ENCODE measurements around the gene SLC22A23. TPM values are rescaled to one million over a fixed set of nuclear protein-coding genes. Genes with fewer than 3 reads are reported as not detected.

The SLC22A23 gene
- total RNA-seq, 2 experiments from 2014 or later: not detected

DNA sequence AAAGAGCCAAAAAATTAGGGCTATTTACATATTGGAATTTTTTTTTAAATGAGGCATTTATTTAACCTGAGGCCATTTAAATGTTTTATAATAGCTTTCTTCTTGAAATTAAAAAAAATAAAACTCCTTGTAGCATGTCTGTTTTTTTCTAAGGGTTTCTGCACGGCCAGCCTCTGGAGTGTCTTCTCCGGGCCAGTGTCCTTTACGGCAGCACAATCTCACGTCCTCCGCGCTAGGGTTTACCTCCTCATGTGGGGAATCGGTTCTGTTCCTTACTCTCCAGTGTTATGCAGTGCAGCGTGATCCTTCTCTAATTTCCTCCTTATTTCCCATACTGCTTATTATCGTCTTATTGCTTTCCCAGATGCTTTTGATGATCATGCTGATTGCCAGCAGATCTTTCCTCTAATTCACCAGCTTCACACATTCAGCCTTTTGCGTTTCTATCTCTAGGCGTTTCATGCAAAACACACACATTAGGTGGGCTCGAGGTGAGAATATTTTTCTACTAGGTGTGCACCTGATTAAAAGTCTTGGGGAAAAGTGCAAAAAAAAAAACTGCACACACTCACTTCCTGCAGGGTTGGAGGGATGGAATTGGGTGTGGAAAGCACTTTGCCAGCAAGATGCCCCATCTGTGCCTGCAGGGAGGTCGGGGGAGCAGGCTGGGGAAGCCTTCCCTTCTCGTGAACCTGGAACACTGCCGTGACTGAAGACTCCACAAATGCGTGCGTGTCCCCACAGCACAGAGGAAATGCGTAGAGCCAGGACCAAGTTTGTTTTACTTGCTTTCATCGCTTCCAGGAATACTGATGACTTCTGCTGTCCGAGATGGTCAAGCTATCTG is 142.0 kb downstream of the SLC22A23 start:
- TF ChIP-seq EZH2phosphoT487 (IDR thresholded peaks at IDR 0.05; ENCODE audit: borderline replicate concordance, low read depth, low read length): no peak
- TF ChIP-seq, protein P1, sequence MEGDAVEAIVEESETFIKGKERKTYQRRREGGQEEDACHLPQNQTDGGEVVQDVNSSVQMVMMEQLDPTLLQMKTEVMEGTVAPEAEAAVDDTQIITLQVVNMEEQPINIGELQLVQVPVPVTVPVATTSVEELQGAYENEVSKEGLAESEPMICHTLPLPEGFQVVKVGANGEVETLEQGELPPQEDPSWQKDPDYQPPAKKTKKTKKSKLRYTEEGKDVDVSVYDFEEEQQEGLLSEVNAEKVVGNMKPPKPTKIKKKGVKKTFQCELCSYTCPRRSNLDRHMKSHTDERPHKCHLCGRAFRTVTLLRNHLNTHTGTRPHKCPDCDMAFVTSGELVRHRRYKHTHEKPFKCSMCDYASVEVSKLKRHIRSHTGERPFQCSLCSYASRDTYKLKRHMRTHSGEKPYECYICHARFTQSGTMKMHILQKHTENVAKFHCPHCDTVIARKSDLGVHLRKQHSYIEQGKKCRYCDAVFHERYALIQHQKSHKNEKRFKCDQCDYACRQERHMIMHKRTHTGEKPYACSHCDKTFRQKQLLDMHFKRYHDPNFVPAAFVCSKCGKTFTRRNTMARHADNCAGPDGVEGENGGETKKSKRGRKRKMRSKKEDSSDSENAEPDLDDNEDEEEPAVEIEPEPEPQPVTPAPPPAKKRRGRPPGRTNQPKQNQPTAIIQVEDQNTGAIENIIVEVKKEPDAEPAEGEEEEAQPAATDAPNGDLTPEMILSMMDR (conservative IDR thresholded peaks at IDR 0.05; ENCODE audit: low read length): no peak
- no peaks in the 10 kb centered on the region for H4K20me1 ChIP-seq (ENCODE audit: insufficient read depth, low read length)
- no peak for DNase-seq (ENCODE audit: low spot score)
- H3K4me1 ChIP-seq (ENCODE audit: insufficient read depth, low read length, poor library complexity, severe bottlenecking): no peaks in the 10 kb centered on the region
- no peaks in the 10 kb centered on the region for H3K9me2 ChIP-seq (ENCODE audit: insufficient read depth, low read length)
- no peak overlapping the region for H2AFZ ChIP-seq (ENCODE audit: low read length)
- no peaks in the 10 kb centered on the region for H3K79me2 ChIP-seq (ENCODE audit: insufficient read depth, low read depth, low read length)
- intact Hi-C loops (cut with micrococcal nuclease; ENCODE audit: unreplicated experiment): no loop called here
- H3K4me3 ChIP-seq (ENCODE audit: low read depth, low read length, poor library complexity, severe bottlenecking): no peak overlapping the region
- no TSS peak for BruUV-seq (replicated peaks)
- ChIA-PET POLR2A (no interaction called here), CTCF (ENCODE audit: unreplicated experiment) (no interaction called here)
- H3K9me3 ChIP-seq (ENCODE audit: low read length): no peaks in the 10 kb centered on the region
- no peak overlapping the region for H3K27ac ChIP-seq (ENCODE audit: low read depth, low read length, poor library complexity, severe bottlenecking)
- no peaks in the 10 kb centered on the region for H3K36me3 ChIP-seq (ENCODE audit: insufficient read depth, low read length)
- H3K4me2 ChIP-seq (ENCODE audit: low read length): no peak overlapping the region

DNA sequence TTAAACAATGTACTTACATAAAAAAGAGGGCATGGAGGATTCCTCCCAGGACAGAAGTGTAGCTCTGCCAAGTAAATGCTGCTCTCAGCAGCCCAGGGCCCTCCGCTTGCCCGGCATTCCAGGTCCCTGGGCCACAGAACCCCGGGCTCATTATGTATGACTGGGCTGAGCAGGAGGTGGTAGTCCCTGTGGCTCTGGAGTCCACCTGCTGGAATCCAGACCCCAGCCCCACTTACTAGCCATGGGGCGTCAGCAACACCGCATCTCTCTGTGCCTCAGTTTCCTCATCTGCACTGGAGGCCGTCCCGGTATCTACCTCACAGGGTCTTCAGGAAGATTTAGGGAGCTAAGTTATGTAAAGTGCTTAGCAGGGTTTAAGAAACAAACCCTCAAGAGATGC is 142.7 kb downstream of the SLC22A23 start:
- no peak for DNase-seq (ENCODE audit: low spot score)
- Histone ChIP-seq H3K36me3 (ENCODE audit: insufficient read depth, low read length) (no peaks in the 10 kb centered on the region), H3K9me3 (ENCODE audit: low read length) (no peaks in the 10 kb centered on the region), H3K27ac (ENCODE audit: low read depth, low read length, poor library complexity, severe bottlenecking) (no peak overlapping the region), H2AFZ (ENCODE audit: low read length) (no peak overlapping the region), H3K4me1 (ENCODE audit: insufficient read depth, low read length, poor library complexity, severe bottlenecking) (no peaks in the 10 kb centered on the region), H3K4me2 (ENCODE audit: low read length) (no peak overlapping the region), H3K79me2 (ENCODE audit: insufficient read depth, low read depth, low read length) (no peaks in the 10 kb centered on the region), H3K4me3 (ENCODE audit: low read depth, low read length, poor library complexity, severe bottlenecking) (no peak overlapping the region), H3K9me2 (ENCODE audit: insufficient read depth, low read length) (no peaks in the 10 kb centered on the region), H4K20me1 (ENCODE audit: insufficient read depth, low read length) (no peaks in the 10 kb centered on the region)
- TF ChIP-seq, protein P1 (conservative IDR thresholded peaks at IDR 0.05; ENCODE audit: low read length): no peak
- no peak for TF ChIP-seq EZH2phosphoT487 (IDR thresholded peaks at IDR 0.05; ENCODE audit: borderline replicate concordance, low read depth, low read length)
- CTCF ChIA-PET (ENCODE audit: unreplicated experiment): no interaction called here
- no TSS peak for BruUV-seq (replicated peaks)
- POLR2A ChIA-PET: no interaction called here
- intact Hi-C loops (cut with micrococcal nuclease; ENCODE audit: unreplicated experiment): no loop called here

DNA sequence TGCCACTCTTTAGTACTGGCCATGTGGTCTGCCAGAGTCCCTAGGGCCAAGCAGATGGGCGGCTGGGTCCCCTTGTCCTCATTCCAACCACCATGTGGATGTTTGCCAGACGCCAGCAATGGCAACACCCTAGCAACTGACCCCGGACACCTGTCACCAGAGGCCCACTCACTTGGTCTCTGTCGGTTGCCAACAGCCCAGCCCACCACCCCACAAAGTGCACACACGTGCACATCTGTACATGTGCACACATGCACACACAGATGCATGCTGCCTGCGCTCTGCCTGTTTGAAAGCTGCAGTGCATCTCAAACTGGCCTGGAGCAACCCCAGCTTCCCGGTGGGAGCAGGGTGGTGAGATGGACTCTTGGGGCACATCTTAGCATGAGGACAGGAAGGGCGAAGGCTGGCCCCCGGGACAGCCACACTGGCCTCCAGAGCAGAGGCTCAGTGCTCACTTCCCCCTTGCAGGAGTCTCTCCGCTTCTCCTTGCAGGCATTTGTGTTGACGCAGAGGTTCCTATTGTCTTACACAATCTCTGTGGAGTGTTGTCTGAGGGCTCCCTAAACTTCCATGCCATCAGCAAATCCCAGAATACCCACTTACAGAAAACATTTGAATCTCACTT is 144.1 kb downstream of the SLC22A23 start:
- no peak overlapping the region for H3K27ac ChIP-seq (ENCODE audit: low read depth, low read length, poor library complexity, severe bottlenecking)
- H3K9me3 ChIP-seq (ENCODE audit: low read length): no peaks in the 10 kb centered on the region
- no peak for DNase-seq (ENCODE audit: low spot score)
- ChIA-PET CTCF (ENCODE audit: unreplicated experiment) (no interaction called here), POLR2A (no interaction called here)
- no peak overlapping the region for H3K4me3 ChIP-seq (ENCODE audit: low read depth, low read length, poor library complexity, severe bottlenecking)
- no peaks in the 10 kb centered on the region for H3K4me1 ChIP-seq (ENCODE audit: insufficient read depth, low read length, poor library complexity, severe bottlenecking)
- no peaks in the 10 kb centered on the region for H3K79me2 ChIP-seq (ENCODE audit: insufficient read depth, low read depth, low read length)
- TF ChIP-seq, protein P1 (conservative IDR thresholded peaks at IDR 0.05; ENCODE audit: low read length): no peak
- no peak for TF ChIP-seq EZH2phosphoT487 (IDR thresholded peaks at IDR 0.05; ENCODE audit: borderline replicate concordance, low read depth, low read length)
- no peaks in the 10 kb centered on the region for H3K9me2 ChIP-seq (ENCODE audit: insufficient read depth, low read length)
- no TSS peak for BruUV-seq (replicated peaks)
- H4K20me1 ChIP-seq (ENCODE audit: insufficient read depth, low read length): no peaks in the 10 kb centered on the region
- intact Hi-C loops (cut with micrococcal nuclease; ENCODE audit: unreplicated experiment): no loop called here
- H3K4me2 ChIP-seq (ENCODE audit: low read length): no peak overlapping the region
- H2AFZ ChIP-seq (ENCODE audit: low read length): no peak overlapping the region
- no peaks in the 10 kb centered on the region for H3K36me3 ChIP-seq (ENCODE audit: insufficient read depth, low read length)
